GM08714 (cell line): ENCODE measurements around the gene DOK7.

Experiments
- H3K4me3 ChIP-seq: fragments of 200-500 bp; sonication (Bioruptor generic); 2 replicates; pipeline ENCODE4 v1.5.1; 2014; ENCODE audit warnings: mild to moderate bottlenecking, low read length, inconsistent platforms
- ZNF274 ChIP-seq: IDR thresholded peaks from 2 replicates; pipeline ENCODE4 v1.6.1; 2012; ENCODE audit warnings: mild to moderate bottlenecking, low read depth, low read length

DOK7 gene

DNA sequence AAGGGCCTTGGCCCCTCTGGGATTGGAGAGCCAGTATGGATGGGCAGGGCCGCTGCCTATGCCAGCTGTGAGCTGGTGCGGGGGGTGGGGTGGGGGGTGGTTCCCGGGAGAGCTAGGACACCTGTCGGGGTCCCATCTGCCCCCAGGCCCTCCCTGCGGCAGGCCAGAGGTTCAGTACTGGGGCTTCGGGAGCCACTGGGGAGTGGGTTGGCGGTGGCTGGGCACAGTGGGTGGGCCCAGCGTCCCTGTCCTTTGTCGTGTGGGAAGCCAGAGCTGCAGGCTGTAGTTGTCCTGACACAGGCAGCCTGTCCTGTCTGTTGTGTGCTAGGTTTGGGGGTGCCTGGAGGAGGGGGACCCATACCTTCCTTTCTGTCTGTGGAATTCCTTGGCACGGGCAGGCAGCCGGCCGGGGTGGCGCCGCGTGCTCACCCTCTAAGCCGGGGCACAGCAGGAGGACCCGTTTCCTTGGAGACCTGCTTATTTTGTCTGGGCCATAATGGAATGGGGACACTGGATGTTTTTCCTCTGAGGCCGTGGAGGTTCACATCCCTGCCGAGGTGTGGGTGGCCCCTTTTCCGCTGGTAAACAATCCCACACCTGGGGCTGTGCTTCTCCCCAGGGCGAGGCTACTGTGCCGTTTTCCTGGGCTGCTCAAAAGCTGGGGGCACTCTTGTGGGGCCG lies 14.8 kb downstream of the DOK7 start:
- no peak for TF ChIP-seq ZNF274
- H3K4me3 ChIP-seq, result no peak overlapping the region

DNA sequence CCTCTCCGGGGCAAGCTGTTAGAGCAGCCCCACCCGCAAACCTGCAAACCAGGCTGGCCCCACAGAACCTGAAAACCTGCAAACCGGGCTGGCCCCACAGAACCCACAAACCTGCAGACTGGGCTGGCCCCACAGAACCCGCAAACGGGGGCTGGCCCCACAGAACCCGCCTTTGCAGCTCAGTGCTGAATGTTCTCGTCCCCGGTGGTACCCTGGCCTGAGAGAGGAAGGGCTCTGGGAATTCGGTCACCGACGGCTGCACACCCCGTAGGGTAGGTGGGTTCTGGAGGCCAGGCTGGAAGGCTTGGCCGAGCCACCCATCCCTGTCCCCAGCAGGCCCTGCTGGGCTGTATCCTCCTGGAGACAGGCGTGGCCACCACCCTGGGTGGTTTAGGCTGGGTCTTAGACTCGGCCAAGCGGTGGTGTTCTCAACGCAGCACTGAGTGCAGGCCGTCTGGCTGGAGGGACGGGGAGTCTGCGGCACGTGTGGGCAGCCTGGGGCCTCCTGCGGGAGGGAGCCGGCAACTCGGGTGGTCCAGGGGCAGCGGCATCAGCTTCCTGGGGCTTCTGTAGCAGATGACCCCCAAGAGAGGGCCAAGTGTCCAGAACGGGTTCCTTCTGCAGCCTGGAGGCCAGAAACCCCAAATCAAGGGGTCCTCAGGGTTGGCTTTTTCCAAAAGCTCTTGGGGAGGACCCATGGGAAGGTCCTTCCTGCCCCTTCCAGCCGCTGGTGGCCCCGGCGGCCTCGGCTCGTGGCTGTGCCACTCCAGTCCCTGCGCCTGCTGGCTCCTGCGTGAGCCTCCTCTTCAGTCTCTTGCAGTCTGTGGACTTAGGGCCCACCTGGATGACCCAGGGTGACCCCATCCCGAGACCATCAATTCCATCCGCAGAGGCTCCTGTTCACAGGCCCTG lies 15.6 kb downstream of the DOK7 start:
- TF ChIP-seq ZNF274, result no peak
- no peak overlapping the region for H3K4me3 ChIP-seq

DNA sequence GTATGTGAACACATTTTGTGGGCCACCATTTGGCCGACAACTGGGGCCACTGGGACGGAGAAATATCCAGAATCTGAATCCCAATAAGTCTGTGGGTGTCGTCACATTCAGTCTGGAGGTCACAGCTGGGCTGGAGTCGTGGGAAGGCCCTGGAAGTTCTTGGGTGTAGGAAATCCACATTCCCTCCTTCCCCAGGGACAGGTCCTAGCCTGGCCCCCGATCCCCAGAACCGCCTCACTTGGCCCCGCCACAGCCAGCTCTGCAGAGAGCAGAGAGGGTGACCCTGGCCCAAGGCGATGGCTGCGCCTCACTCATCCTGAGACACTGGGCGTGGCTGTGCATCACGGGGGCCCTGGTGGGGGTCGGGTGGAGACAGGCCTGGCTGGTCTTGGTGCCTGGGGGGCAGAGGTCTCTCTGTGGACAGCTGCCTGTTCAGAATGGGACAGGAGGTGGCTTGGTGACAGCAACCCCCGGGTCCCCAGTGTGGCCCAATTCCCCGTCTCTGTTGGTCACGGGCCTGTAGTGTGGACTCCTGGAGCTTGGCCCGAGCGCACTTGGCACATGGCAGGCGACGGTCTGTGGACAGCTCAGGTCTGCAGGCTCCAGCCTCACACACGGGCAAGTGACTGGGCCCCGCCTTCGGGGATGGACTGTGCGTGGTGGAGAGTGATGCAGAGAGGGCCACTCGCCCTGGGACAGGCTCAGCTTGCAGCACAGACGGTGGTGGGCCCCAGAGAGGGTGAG lies 16.4 kb downstream of the DOK7 start:
- TF ChIP-seq ZNF274, result no peak

DNA sequence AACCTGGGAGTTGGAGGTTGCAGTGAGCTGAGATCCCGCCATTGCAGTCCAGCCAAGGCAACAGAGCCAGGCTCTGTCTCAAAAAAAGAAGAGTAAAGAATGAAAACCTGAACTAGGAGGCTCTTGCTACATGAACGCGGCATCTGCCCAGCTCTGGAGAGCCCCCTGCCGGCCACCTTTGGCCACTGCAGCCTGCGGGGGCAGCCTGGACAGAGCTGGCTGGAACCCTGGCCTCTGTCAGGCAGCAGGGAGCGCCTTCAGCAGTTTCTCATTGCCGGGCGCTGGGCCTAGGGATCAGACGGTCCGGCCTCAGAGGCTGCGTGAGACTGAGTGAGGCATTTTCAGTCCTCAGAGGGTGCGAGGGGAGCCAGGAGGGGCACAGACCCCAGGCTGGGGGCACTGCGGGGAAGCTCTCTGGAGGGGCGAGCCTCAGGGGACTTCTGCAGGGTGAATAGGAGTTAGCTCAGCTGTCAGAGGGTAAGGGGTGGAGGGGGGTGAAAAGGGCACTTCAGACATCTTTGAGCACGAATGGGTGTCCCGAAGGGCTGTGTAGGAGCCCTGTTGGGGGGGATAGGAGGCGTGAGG lies 17.5 kb downstream of the DOK7 start:
- no peak for TF ChIP-seq ZNF274
- no peak overlapping the region for H3K4me3 ChIP-seq

More for the DNA sequence above, 16.4 kb downstream of the DOK7 start:
- no peak overlapping the region for H3K4me3 ChIP-seq

DNA sequence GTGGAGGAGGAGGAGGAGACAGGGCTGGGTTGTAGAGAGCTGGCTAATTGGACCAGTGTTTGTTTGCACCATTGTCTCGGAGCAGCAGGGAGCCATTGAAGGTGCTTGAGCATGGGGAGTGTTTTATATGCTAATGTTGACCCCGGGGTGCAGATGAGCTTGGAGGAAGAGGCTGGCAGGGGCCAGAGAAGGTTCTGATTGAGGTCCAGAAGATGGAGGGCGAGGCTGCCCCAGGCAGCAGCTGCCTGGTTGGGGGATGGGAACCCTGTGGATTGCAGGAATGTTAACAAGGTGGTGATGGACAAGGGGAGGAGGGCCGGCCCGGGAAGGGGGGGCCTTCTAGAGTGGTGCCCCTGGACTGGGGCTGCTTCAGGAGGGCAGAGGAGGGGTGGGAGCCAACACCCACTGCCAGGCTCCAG lies 18.0 kb downstream of the DOK7 start:
- no peak for TF ChIP-seq ZNF274
- H3K4me3 ChIP-seq, result no peak overlapping the region

DNA sequence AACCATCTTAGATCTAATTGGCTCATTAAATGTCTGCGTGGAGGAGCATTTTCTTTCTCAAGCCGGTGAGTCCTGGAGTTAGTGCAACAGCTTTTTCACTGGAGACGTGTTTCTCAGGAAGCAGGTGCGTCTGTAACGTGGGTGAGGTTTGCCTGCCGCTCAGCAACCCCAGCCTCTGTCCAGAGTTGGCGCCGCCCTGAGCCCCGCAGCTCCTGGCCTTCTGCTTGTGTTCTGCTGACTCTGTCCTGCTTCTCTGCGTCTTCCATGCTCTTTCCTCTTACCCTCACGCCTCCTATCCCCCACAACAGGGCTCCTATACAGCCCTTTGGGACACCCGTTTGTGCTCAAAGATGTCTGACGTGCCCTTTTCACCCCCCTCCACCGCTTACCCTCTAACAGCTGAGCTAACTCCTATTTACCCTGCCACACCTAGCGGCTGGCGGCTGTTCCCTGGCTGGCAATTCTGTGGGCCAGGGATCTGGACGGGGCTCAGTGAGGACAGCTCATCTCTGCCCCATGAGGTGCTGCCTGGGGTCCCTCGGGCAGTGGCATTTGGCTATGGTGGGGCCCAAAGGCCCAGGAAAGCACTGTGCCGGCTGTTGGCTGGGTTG lies 18.8 kb downstream of the DOK7 start:
- H3K4me3 ChIP-seq, result no peak overlapping the region
- no peak for TF ChIP-seq ZNF274

DNA sequence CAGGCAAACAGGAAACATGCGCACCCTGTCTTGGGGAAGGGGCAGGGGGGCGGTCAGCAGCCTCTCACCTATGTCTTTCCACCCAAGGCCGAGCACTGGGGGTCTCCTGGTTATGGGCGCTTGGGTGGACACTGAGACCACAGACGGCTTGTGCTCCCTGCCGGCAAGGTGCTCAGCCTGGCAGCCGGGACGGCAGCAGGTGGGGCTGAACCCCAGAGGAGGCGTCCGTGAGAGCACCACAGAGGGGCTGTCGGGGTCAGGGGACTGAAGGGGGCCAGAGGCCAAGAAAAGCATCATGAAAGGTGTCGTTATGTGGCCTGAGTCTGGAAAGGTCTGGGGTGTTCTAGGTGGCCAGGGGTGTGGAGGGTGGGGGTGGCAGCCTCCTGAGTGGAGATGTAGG lies 19.6 kb downstream of the DOK7 start:
- no peak for TF ChIP-seq ZNF274

DNA sequence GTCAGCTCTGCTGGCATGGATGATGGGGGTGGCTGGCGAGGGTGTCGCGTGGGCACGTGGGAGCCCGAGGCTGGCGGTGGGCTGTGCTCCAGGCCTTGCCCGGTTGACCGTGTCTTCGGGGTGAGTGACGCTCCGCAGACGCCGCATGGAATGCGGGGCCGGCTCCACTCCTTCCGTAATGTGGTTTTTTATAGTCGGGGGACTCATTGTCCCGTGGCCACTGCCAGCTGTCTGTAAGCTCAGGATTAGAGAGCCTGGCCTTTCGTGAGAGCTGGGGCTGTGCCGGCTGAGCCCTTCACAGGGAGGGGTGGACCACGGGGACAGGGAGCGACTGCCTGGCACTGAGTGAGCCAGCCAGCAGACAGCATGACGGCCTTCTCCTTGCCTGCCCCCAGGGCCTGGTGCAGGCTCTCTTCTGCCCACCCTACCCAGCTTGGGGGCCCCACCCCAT lies 20.4 kb downstream of the DOK7 start:
- H3K4me3 ChIP-seq, result no peak overlapping the region
- no peak for TF ChIP-seq ZNF274

More for the DNA sequence above, 19.6 kb downstream of the DOK7 start:
- H3K4me3 ChIP-seq, result no peak overlapping the region

DNA sequence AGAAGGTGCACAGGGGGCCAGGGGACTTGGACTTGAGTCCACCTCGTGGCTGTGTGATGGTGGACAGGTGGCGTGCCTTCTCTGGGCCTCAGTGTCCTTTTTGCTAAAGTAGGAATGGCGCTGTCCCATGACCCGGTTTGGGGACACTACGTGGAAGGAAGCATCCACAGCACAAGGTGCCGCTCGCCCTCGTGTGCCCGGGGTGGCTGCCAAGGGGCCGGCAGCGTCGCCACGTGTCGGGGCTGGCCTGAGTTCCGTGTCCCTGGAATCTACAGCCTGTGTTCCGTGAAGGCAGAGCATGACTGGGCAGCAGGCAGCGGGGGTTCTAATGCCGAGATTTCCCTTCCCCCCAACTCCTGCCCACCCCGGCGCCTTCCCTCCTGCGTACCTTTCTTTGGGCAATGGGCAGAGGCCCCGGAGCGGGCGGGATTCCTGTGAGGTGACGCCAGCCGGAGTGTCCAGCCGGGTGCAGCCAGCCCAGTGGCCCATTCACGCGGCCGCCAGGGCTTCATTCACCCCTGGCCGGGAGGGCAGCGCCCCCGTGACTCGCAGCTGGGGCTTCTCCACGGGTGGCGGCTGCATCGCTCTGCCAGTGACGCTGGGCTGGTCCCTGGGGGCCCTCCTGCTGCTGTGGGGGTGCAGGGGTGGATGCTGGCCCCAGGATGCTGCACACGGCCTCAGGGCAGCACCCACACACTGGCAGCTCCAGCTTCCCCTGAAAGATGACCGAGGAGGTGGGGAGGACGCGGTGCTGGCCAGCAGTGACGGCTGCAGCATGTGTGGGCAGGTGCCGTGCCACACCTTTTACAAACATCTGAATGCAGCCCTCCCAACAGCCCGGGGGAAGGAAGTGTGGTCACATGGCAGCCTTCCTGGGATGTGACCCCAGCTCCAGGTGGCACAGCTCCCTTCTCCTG lies 21.2 kb downstream of the DOK7 start:
- H3K4me3 ChIP-seq, result no peak overlapping the region; the same call in 1 of the 2 replicates
- TF ChIP-seq ZNF274, result no peak

DNA sequence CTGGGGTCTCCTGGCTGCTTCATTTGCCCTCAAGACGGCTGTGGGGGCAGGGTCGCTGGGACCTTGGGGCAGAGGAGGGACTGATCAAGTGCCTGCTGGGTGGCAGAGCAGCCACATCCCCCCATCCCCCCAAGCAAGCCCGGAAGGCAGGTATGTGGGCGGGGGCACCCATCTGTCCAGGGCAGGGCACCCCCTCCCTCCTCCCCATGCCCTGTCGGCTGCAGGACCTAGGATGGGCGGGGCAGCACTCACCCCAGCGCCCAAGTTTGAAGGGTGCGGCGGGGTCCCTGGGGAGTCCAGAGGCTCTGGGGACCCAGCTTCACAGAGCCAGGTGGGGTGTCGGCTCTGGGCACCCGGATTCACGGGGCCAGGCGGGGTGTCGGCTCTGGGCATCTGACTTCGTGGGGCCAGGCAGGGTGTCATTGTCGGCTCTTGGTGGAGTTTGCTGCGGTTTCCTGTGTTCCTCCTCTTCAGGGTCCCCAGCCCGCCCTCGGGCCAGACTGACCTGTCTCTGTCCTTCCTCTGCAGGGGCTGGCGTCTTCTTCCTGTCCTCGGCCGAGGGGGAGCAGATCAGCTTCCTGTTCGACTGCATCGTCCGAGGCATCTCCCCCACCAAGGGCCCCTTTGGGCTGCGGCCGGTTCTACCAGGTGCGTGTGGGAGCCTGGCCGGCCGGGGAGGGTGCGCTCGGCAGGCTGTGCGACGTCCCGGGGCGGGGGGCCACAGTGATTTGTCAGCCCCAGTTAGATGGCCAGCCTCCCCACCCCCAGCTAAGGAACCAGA lies 22.1 kb downstream of the DOK7 start:
- TF ChIP-seq ZNF274, result no peak
- H3K4me3 ChIP-seq, result no peak overlapping the region; the same call in 1 of the 2 replicates

DNA sequence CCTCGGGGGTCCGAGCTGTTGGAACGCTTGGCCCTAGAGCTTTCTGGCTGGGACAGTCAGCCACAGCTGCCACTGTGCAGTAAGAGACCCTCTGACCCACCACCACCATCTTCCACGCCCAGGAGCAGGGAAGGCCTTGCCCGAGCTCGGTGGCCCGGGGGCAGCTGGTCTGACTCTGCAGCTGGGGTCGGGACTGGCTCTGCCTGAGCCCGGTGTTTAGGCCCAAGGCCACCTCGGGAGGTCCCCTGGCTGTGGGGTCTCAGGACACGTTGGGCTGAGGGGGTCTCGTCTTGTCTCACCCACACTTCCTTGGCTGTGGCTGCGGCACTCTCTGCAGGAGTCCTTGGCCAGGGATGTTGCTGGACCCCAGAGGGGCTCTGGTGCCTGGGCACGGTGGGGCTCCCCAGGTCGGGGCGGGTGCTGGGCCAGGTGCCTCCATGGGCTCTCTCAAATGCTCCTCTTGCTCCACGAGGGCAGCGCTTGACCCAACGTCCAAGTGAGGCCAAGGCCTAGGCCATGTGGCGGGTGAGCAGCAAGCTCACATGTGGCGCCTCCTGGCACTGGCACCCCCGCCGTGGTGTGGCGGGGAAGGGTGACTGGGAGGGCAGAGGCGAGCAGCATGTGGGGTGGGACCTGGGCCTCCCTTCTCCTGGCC lies 22.9 kb downstream of the DOK7 start:
- no peak for TF ChIP-seq ZNF274
- H3K4me3 ChIP-seq, result no peak overlapping the region
